Heart left ventricle (tissue), 16 donors: ENCODE measurements around the gene TLR1. TPM values are rescaled to one million over a fixed set of nuclear protein-coding genes. Genes with fewer than 3 reads are reported as not detected.

Experiments used
- ATAC-seq, 4 donors: fragments of 200-7000 bp; cut with Tn5 transposase; one replicate each; pipeline ENCODE4 v1.9.1; 2020 to 2022; ENCODE audit warnings: moderate library complexity in 4 of 4, mild to moderate bottlenecking in 3 of 4, moderate number of reproducible peaks in 1 of 4
- DNase-seq, 5 donors: peaks; one replicate each; pipeline ENCODE4 v3.0.0-alpha.2; 2020
- H3K27ac ChIP-seq, 12 donors: fragments of 200-600 bp; sonication (generic) in 4 of 12; one replicate each; pipeline versions ENCODE4 v1.5.0 to v1.8.0; 2016 to 2022; ENCODE audit warnings: mild to moderate bottlenecking in 2 of 12
- H3K27me3 ChIP-seq, 9 donors: fragments of 200-600 bp; sonication (generic) in 2 of 9; one replicate each; pipeline versions ENCODE4 v1.5.1 to v1.8.0; 2016 to 2022; ENCODE audit warnings: mild to moderate bottlenecking in 3 of 9
- H3K36me3 ChIP-seq, 9 donors: fragments of 200-600 bp; sonication (generic) in 2 of 9; one replicate each; pipeline versions ENCODE4 v1.5.0 to v1.8.0; 2018 to 2022; ENCODE audit warnings: mild to moderate bottlenecking in 2 of 9
- H3K4me1 ChIP-seq, 12 donors: fragments of 200-600 bp; sonication (generic) in 4 of 12; one replicate each; pipeline versions ENCODE4 v1.5.0 to v1.8.0; 2016 to 2022; ENCODE audit warnings: mild to moderate bottlenecking in 3 of 12
- H3K4me3 ChIP-seq, 12 donors: fragments of 200-600 bp; sonication (generic) in 4 of 12; one replicate each; pipeline versions ENCODE4 v1.5.0 to v1.8.0; 2017 to 2022; ENCODE audit warnings: mild to moderate bottlenecking in 9 of 12, moderate library complexity in 4 of 12
- H3K9me3 ChIP-seq, 12 donors: fragments of 200-600 bp; sonication (generic) in 4 of 12; one replicate each; pipeline versions ENCODE4 v1.5.0 to v1.8.0; 2016 to 2022; ENCODE audit warnings: mild to moderate bottlenecking in 1 of 12
- CTCF ChIP-seq, 12 donors: fragments of 200-600 bp; sonication (generic) in 4 of 12; IDR thresholded peaks; one replicate each; pipeline versions ENCODE4 v1.5.0 to v1.8.0; 2018 to 2022; ENCODE audit warnings: antibody characterized with exemption in 12 of 12, mild to moderate bottlenecking in 5 of 12
- POLR2A ChIP-seq, 2 donors: fragments of 450-650 bp; IDR thresholded peaks; one replicate each; pipeline ENCODE4 v1.6.1; 2017; ENCODE audit warnings: antibody characterized with exemption in 2 of 2, mild to moderate bottlenecking in 2 of 2, moderate library complexity in 2 of 2
- WGBS, 4 donors: extraction: QIAGEN DNeasy Blood & Tissue Kit in 2 of 4; methylation state at CpG; one replicate each; pipeline versions ENCODE4 v1.1.5 to v1.1.7; 2013 to 2018; 5-methylcytosine and 5-hydroxymethylcytosine counted together
- intact Hi-C, 10 donors: fragments of 100-400 bp; cut with DNase I; formaldehyde crosslinking; loops; one replicate each; pipeline versions ENCODE4 v1.11.1 to v1.14.2; 2022
- long read RNA-seq, 3 donors: library from polyadenylated mRNA; unstranded; transcript quantifications; one replicate each; pipeline ENCODE4 v2.0.0, GENCODE V29; 2020 to 2021
- polyA plus RNA-seq, 2 donors: library from polyadenylated mRNA; stranded (reverse); fragments of 200-250 nt; gene quantifications; one replicate each; pipeline ENCODE4 v1.2.3, GENCODE V29; 2013
- total RNA-seq, 9 donors: library from RNA; depleted of rRNA in 2 of 9; stranded (reverse); fragments of >200 nt in 2 of 9; fragmentation: NEBNext Ultra II Directional in 3 of 9; extraction: Animal tissue kit (Norgen Biotek cat#: 25700) in 3 of 9; gene quantifications; one replicate each; pipeline versions ENCODE4 v1.1.0 to v1.2.4, GENCODE V29; 2016 to 2023
- donor health status: ischemic (EF 13 %, LVEDD 7.1; RV severe dilation, severe dysfunction).
- donor health status: healthy with polysubstance abuse.
- donor health status: DM: no; HTN: yes; CAD: no.
- donor health status: DM: no; HTN: no; CAD: no.
- donor health status: ischemic (EF 25% LVEDD 6.9; RV normal size, moderate dysfunction).
- donor health status: ischemic (EF 25% LVEDD 5.7; RV mildly dilated, moderate dysfunction).
- donor health status: healthy.
- donor health status: DM: yes; HTN: yes; CAD: no.
- donor health status: ischemic (EF 35%, LVEDD 5.7; RV mildly dilated, moderate dysfunction).
- donor health status: nonischemic (EF 11% LVEDD 7.7; RV severe dilation, severe dysfunction).
- donor health status: DM: yes; HTN: yes; CAD: no.
- donor health status: PGD.
- donor health status: ischemic (EF 29% LVEDD 5.4; RV normal size, mild dysfunction).
- donor health status: nonischemic (EF 23%, LVEDD 6.1; RV moderate dilation, normal function).

Gene TLR1
- total RNA-seq (10 to 100 TPM in 2 of 9 donors, 1 to 10 TPM in 7; 2.3 to 31.8 (median 3.1) TPM), polyA plus RNA-seq (under 1 TPM; 0.34 to 0.78 TPM)
- long read RNA-seq, donor 1: 0 reads
- long read RNA-seq, donor 2: 0 reads
- long read RNA-seq, donor 3, partial matches to known transcripts: 0 of 4 reads
- long read RNA-seq, donor 3, other reads (novel, unspliced or antisense): 4 of 4 reads

- H3K27me3 ChIP-seq: no peaks in the 10 kb centered on the region
- intact Hi-C loops: loop anchor here in 1 of 10 donors (5.0 kb wide), 1 partner anchor 42 kb away; no protein-coding TSS in a partner anchor
- H3K36me3 ChIP-seq: peaks cover 0 to 24% (median 4%) of the 10 kb centered on the region in 9 donors
- peak within 1 kb of the TSS; percentile 14 to 93 (median 62) for H3K27ac ChIP-seq
- peak; percentile 21 to 60 (median 45) for ATAC-seq
- H3K4me3 ChIP-seq: peak within 1 kb of the TSS in 10 of 12 donors; percentile 29 to 56 (median 42)
- no peak for DNase-seq
- peaks cover 0 to 35% (median 6%) of the 10 kb centered on the region in 12 donors for H3K4me1 ChIP-seq
- H3K9me3 ChIP-seq: peaks cover 0 to 10% (median 0%) of the 10 kb centered on the region in 12 donors
- 33 to 53% (median 42%) methylated on average over 7 of the region's 7 CpGs for WGBS, 4 donors
- TF ChIP-seq CTCF (IDR thresholded peaks at IDR 0.05) (peak in 11 of 12 donors; percentile 40 to 67 (median 53)), POLR2A (IDR thresholded peaks at IDR 0.05) (no peak)
Observed at GRCh38 chr4:38804654-38805295, at the start of gene TLR1. Gene TLR1, minus strand, starts transcription at chr4:38804791. Its CDS starts 5,960 bp downstream, at chr4:38798831.

- no peaks in the 10 kb centered on the region for H3K36me3 ChIP-seq
- peaks cover 0 to 4% (median 0%) of the 10 kb centered on the region in 12 donors for H3K4me1 ChIP-seq
- H3K4me3 ChIP-seq: no peak overlapping the region
- H3K9me3 ChIP-seq: peaks cover 0 to 2% (median 0%) of the 10 kb centered on the region in 12 donors
- no peak overlapping the region for H3K27ac ChIP-seq
- DNase-seq: no peak
- no peaks in the 10 kb centered on the region for H3K27me3 ChIP-seq
- 78 to 99% (median 85%) methylated on average over 3 of the region's 3 CpGs for WGBS, 4 donors
- intact Hi-C loops: loop anchor here in 1 of 10 donors (10.0 kb wide), 1 partner anchor 81 kb away; no protein-coding TSS in a partner anchor
- no peak for TF ChIP-seq POLR2A (IDR thresholded peaks at IDR 0.05)
- no peak for TF ChIP-seq CTCF (IDR thresholded peaks at IDR 0.05)
- no peak for ATAC-seq
Observed at GRCh38 chr4:38846015-38846414, 41.4 kb upstream of the TLR1 start.

GRCh38 chr4:38842994-38843393 lies 38.4 kb upstream of the TLR1 start:
- intact Hi-C loops: loop anchor here in 1 of 10 donors (10.0 kb wide), 1 partner anchor 78 kb away; no protein-coding TSS in a partner anchor
- DNase-seq (no peak), ATAC-seq (no peak)
- Histone ChIP-seq H3K9me3 (peaks cover 0 to 3% (median 0%) of the 10 kb centered on the region in 12 donors), H3K36me3 (no peaks in the 10 kb centered on the region), H3K4me3 (no peak overlapping the region), H3K27ac (no peak overlapping the region), H3K27me3 (no peaks in the 10 kb centered on the region), H3K4me1 (peaks cover 0 to 6% (median 0%) of the 10 kb centered on the region in 12 donors)
- 76 to 84% (median 79%) methylated on average over 4 of the region's 4 CpGs for WGBS, 4 donors
- TF ChIP-seq CTCF (IDR thresholded peaks at IDR 0.05): no peak
- TF ChIP-seq POLR2A (IDR thresholded peaks at IDR 0.05): no peak

- peaks cover 0 to 41% (median 18%) of the 10 kb centered on the region in 12 donors for H3K9me3 ChIP-seq
- H3K4me1 ChIP-seq: peaks cover 0 to 10% (median 0%) of the 10 kb centered on the region in 12 donors
- DNase-seq (no peak), ATAC-seq (no peak)
- H3K36me3 ChIP-seq: no peaks in the 10 kb centered on the region
- no peaks in the 10 kb centered on the region for H3K27me3 ChIP-seq
- H3K27ac ChIP-seq: no peak overlapping the region
- H3K4me3 ChIP-seq: no peak overlapping the region
- intact Hi-C loops: no loop called here
- no peak for TF ChIP-seq CTCF (IDR thresholded peaks at IDR 0.05)
- TF ChIP-seq POLR2A (IDR thresholded peaks at IDR 0.05): no peak
- WGBS, 4 donors: 44 to 55% (median 48%) methylated on average over 2 of the region's 2 CpGs
Observed at GRCh38 chr4:38837849-38838248, 33.3 kb upstream of the TLR1 start.
